Body of pancreas (tissue), 4 donors: Measurements from ENCODE around the gene RARA. TPM values are rescaled to one million over a fixed set of nuclear protein-coding genes. Genes with fewer than 3 reads are reported as not detected.
"Not testable (repeated sequence)": the region's sequence is repeated elsewhere in the genome, so short reads cannot be mapped to it uniquely, and the experiment has no call there.

ENCODE experiments used
- ATAC-seq: fragments of 150-250 bp; one replicate; pipeline ENCODE4 v1.9.1; 2016
- DNase-seq, 4 donors: peaks; one replicate each; pipeline ENCODE4 v3.0.0-alpha.2; 2019
- H3K27ac ChIP-seq, 4 donors: fragments of 200-600 bp; sonication (generic); 1 replicate in 3 of 4; 2 replicates in 1 of 4; pipeline versions ENCODE4 v1.5.1 to v1.6.1; 2016 to 2019; ENCODE audit warnings: mild to moderate bottlenecking in 1 of 4, mixed read lengths in 1 of 4, moderate library complexity in 1 of 4
- H3K27me3 ChIP-seq, 2 donors: fragments of 200-600 bp; sonication (generic); one replicate each; pipeline ENCODE4 v1.6.0; 2016; ENCODE audit warnings: mild to moderate bottlenecking in 1 of 2
- H3K36me3 ChIP-seq, 2 donors: fragments of 200-600 bp; sonication (generic); replicated peaks in 1 of 2; 2 replicates each; pipeline ENCODE4 v1.5.1; 2016; ENCODE audit warnings: low read depth in 2 of 2; ENCODE audit not compliant: insufficient read depth in 1 of 2
- H3K4me1 ChIP-seq: fragments of 200-600 bp; sonication (generic); one replicate; pipeline ENCODE4 v1.6.0; 2016
- H3K4me3 ChIP-seq, 2 donors: fragments of 200-600 bp; sonication (generic); 1 replicate in 1 of 2; 2 replicates in 1 of 2; pipeline ENCODE4 v1.5.1; 2016 to 2019
- H3K9me3 ChIP-seq, 3 donors: fragments of 200-600 bp; sonication (generic); 1 replicate in 2 of 3; 2 replicates in 1 of 3; pipeline ENCODE4 v1.5.1; 2016
- POLR2A ChIP-seq, 3 donors: fragments of 450-650 bp; IDR thresholded peaks; one replicate each; pipeline ENCODE4 v1.6.1; 2016; ENCODE audit warnings: antibody characterized with exemption in 3 of 3, mild to moderate bottlenecking in 2 of 3
- WGBS, 2 donors: methylation state at CpG; one replicate each; pipeline ENCODE4 v1.1.5; 2017; 5-methylcytosine and 5-hydroxymethylcytosine counted together
- intact Hi-C: fragments of 100-400 bp; cut with DNase I; formaldehyde crosslinking; loops from one replicate; pipeline ENCODE4 v1.15.1; 2023
- total RNA-seq, 2 donors: library from RNA; depleted of rRNA; stranded (reverse); fragments of >200 nt; gene quantifications; one replicate each; pipeline ENCODE4 v1.1.0, GENCODE V29; 2016
- TF ChIP-seq, protein P1 (sequence below), 7 experiments: fragments of 450-650 bp in 4 of 7; fragments of 200-600 bp in 3 of 7; sonication (generic) in 3 of 7; IDR thresholded peaks; one replicate each; pipeline ENCODE4 v1.5.1; 2016 to 2019; ENCODE audit warnings: antibody characterized with exemption in 7 of 7

The RARA gene
- total RNA-seq, 2 donors from 2014 or later: 11.4 to 13.8 TPM

- no peak for ATAC-seq
- TF ChIP-seq POLR2A (IDR thresholded peaks at IDR 0.05): no peak
- TF ChIP-seq, protein P1, sequence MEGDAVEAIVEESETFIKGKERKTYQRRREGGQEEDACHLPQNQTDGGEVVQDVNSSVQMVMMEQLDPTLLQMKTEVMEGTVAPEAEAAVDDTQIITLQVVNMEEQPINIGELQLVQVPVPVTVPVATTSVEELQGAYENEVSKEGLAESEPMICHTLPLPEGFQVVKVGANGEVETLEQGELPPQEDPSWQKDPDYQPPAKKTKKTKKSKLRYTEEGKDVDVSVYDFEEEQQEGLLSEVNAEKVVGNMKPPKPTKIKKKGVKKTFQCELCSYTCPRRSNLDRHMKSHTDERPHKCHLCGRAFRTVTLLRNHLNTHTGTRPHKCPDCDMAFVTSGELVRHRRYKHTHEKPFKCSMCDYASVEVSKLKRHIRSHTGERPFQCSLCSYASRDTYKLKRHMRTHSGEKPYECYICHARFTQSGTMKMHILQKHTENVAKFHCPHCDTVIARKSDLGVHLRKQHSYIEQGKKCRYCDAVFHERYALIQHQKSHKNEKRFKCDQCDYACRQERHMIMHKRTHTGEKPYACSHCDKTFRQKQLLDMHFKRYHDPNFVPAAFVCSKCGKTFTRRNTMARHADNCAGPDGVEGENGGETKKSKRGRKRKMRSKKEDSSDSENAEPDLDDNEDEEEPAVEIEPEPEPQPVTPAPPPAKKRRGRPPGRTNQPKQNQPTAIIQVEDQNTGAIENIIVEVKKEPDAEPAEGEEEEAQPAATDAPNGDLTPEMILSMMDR (IDR thresholded peaks at IDR 0.05): no peak
- no peak for DNase-seq
- Histone ChIP-seq H3K36me3 (no peaks in the 10 kb centered on the region), H3K27ac (no peak overlapping the region), H3K4me1 (no peaks in the 10 kb centered on the region), H3K4me3 (no peak overlapping the region), H3K9me3 (no peaks in the 10 kb centered on the region), H3K27me3 (no peaks in the 10 kb centered on the region)
- WGBS, 2 donors: 78 to 84% methylated on average over 13 of the region's 13 CpGs
- intact Hi-C loops: no loop called here
These were observed 68.9 kb downstream of the RARA start for GRCh38 chr17:40377832-40378231.

DNA sequence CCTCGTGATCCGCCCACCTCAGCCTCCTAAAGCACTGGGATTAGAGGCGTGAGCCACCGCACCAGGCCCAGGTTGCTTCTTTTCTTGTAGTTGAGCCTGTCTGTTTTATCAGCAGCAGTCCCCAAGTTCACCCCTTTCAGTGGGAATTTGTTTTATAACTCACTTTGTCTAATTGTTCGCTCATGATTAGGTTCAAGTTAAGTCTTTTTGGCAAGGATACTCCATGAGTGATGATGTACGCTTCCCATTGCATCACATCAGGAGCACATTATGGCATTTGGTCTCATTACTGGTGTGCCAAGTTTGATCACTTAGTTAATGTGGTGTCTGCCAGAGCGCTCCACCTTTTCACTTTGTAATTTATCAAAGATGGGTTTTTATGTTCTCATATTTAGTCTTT lies 70.0 kb downstream of the RARA start:
- no peak for DNase-seq
- H3K4me3 ChIP-seq: no peak overlapping the region
- H3K4me1 ChIP-seq: no peaks in the 10 kb centered on the region
- H3K27me3 ChIP-seq: no peaks in the 10 kb centered on the region
- H3K9me3 ChIP-seq: no peaks in the 10 kb centered on the region
- H3K27ac ChIP-seq: no peak overlapping the region
- intact Hi-C loops: no loop called here
- H3K36me3 ChIP-seq: no peaks in the 10 kb centered on the region
- ATAC-seq: no peak
- WGBS, 2 donors: 80 to 83% methylated on average over 7 of the region's 7 CpGs
- no peak for TF ChIP-seq POLR2A (IDR thresholded peaks at IDR 0.05)
- TF ChIP-seq, protein P1 (IDR thresholded peaks at IDR 0.05): no peak

DNA sequence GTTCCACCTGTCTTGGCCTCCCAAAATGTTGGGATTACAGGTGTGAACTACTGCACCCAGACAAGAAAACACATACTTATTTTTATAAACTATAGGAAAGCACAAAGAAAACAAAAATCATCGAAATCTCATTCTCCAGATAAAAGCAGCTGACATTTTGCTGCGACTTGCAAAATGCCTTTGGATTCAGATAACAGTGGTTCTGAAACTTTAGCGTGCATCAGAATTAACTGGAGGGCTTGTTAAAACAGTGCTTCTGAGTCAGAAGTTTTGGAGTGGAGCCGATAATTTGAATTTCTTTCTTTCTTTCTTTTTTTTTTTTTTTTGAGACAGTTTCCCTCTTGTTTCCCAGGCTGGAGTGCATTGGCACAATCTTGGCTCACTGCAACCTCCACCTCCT lies 73.3 kb downstream of the RARA start:
- ATAC-seq (no peak), DNase-seq (no peak)
- no peak for TF ChIP-seq POLR2A (IDR thresholded peaks at IDR 0.05)
- TF ChIP-seq, protein P1 (IDR thresholded peaks at IDR 0.05): no peak
- intact Hi-C loops: no loop called here
- WGBS, 2 donors: 79 to 81% methylated on average over 4 of the region's 4 CpGs
- Histone ChIP-seq H3K4me3 (no peak overlapping the region), H3K36me3 (no peaks in the 10 kb centered on the region), H3K27me3 (no peaks in the 10 kb centered on the region), H3K4me1 (no peaks in the 10 kb centered on the region), H3K9me3 (no peaks in the 10 kb centered on the region), H3K27ac (no peak overlapping the region)

DNA sequence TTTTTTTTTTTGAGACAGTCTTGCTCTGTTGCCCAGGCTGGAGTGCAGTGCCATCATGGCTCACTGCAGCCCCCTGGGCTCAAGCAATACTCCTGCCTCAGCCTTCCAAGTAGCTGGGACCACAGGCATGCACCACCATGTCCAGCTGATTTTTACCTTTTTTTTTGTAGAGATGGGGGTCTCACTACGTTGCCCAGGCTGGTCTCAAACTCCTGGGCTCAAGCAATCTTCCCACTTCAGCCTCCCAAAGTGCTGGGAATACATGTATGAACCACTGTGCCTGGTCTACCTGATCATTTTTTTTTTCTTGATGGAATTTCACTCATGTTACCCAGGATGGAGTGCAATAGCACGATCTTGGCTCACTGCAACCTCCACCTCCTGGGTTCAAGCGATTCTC lies 77.6 kb downstream of the RARA start:
- DNase-seq, H3K27me3 ChIP-seq, H3K4me3 ChIP-seq, H3K36me3 ChIP-seq, H3K9me3 ChIP-seq, H3K4me1 ChIP-seq, ATAC-seq, intact Hi-C loops, H3K27ac ChIP-seq: not testable (repeated sequence)
- 96% methylated on average over 3 of the region's 3 CpGs for WGBS, 2 donors

- no peak overlapping the region for H3K4me3 ChIP-seq
- ATAC-seq: peak; percentile 68
- H3K36me3 ChIP-seq: no peaks in the 10 kb centered on the region
- DNase-seq: no peak
- intact Hi-C loops: no loop called here
- no peaks in the 10 kb centered on the region for H3K27me3 ChIP-seq
- TF ChIP-seq POLR2A (IDR thresholded peaks at IDR 0.05): no peak
- TF ChIP-seq, protein P1 (IDR thresholded peaks at IDR 0.05): peak in 6 of 7 experiments; percentile 46 to 66 (median 53)
- H3K4me1 ChIP-seq: no peaks in the 10 kb centered on the region
- no peak overlapping the region for H3K27ac ChIP-seq
- 42 to 50% methylated on average over 4 of the region's 4 CpGs for WGBS, 2 donors
- H3K9me3 ChIP-seq: no peaks in the 10 kb centered on the region
These were observed 90.2 kb downstream of the RARA start for GRCh38 chr17:40399185-40399584.
